ENCODE measurements around the gene UVSSA.

Gene UVSSA

GRCh38 chr4:1401409-1402020, 54.5 kb downstream of the UVSSA start:
- DNase-seq (ENCODE audit: low read depth, low spot score): no peak
- no peak overlapping the region for H3K4me3 ChIP-seq (ENCODE audit: insufficient read length, low read depth)
- TF ChIP-seq YY1 (IDR thresholded peaks at IDR 0.05; ENCODE audit: insufficient read depth, insufficient read length): no peak
- TF ChIP-seq SUZ12 (IDR thresholded peaks at IDR 0.05; ENCODE audit: extremely low read depth, insufficient read depth, insufficient read length): no peak
- TF ChIP-seq ZNF274 (IDR thresholded peaks at IDR 0.05; ENCODE audit: low read depth, low read length): no peak
- H3K9ac ChIP-seq (ENCODE audit: insufficient read length, low read depth): no peak overlapping the region
- peaks cover 72% of the 10 kb centered on the region for H3K27me3 ChIP-seq (ENCODE audit: insufficient read depth, insufficient read length)
- peaks cover 22% of the 10 kb centered on the region for H3K4me1 ChIP-seq (ENCODE audit: insufficient read depth, insufficient read length)
- H3K9me3 ChIP-seq (ENCODE audit: insufficient read depth, low read length): peaks cover 17% of the 10 kb centered on the region; the same call in 1 of the 2 replicates
- no peaks in the 10 kb centered on the region for H3K36me3 ChIP-seq (ENCODE audit: insufficient read depth, insufficient read length, low read length)

GRCh38 chr4:1402021-1402515, 55.1 kb downstream of the UVSSA start:
- peaks cover 23% of the 10 kb centered on the region for H3K4me1 ChIP-seq (ENCODE audit: insufficient read depth, insufficient read length)
- H3K27me3 ChIP-seq (ENCODE audit: insufficient read depth, insufficient read length): peaks cover 77% of the 10 kb centered on the region
- no peaks in the 10 kb centered on the region for H3K36me3 ChIP-seq (ENCODE audit: insufficient read depth, insufficient read length, low read length)
- no peak overlapping the region for H3K9ac ChIP-seq (ENCODE audit: insufficient read length, low read depth)
- TF ChIP-seq ZNF274 (IDR thresholded peaks at IDR 0.05; ENCODE audit: low read depth, low read length) (no peak), SUZ12 (IDR thresholded peaks at IDR 0.05; ENCODE audit: extremely low read depth, insufficient read depth, insufficient read length) (no peak), YY1 (IDR thresholded peaks at IDR 0.05; ENCODE audit: insufficient read depth, insufficient read length) (no peak)
- peaks cover 11% of the 10 kb centered on the region; the same call in 1 of the 2 replicates for H3K9me3 ChIP-seq (ENCODE audit: insufficient read depth, low read length)
- DNase-seq (ENCODE audit: low read depth, low spot score): no peak
- no peak overlapping the region for H3K4me3 ChIP-seq (ENCODE audit: insufficient read length, low read depth)

GRCh38 chr4:1402516-1403091, 55.6 kb downstream of the UVSSA start:
- H3K4me1 ChIP-seq (ENCODE audit: insufficient read depth, insufficient read length): peaks cover 26% of the 10 kb centered on the region

GRCh38 chr4:1403177-1403583, 56.2 kb downstream of the UVSSA start:
- peaks cover 89% of the 10 kb centered on the region for H3K27me3 ChIP-seq (ENCODE audit: insufficient read depth, insufficient read length)
- H3K36me3 ChIP-seq (ENCODE audit: insufficient read depth, insufficient read length, low read length): no peaks in the 10 kb centered on the region
- no peak overlapping the region for H3K9ac ChIP-seq (ENCODE audit: insufficient read length, low read depth)
- peaks cover 27% of the 10 kb centered on the region for H3K4me1 ChIP-seq (ENCODE audit: insufficient read depth, insufficient read length)
- peaks cover 8% of the 10 kb centered on the region; the same call in 1 of the 2 replicates for H3K9me3 ChIP-seq (ENCODE audit: insufficient read depth, low read length)
- TF ChIP-seq ZNF274 (IDR thresholded peaks at IDR 0.05; ENCODE audit: low read depth, low read length): no peak
- TF ChIP-seq SUZ12 (IDR thresholded peaks at IDR 0.05; ENCODE audit: extremely low read depth, insufficient read depth, insufficient read length): peak; percentile 99
- no peak for DNase-seq (ENCODE audit: low read depth, low spot score)
- peak overlapping the region; percentile 37 for H3K4me3 ChIP-seq (ENCODE audit: insufficient read length, low read depth)

More at GRCh38 chr4:1402516-1403091, 55.6 kb downstream of the UVSSA start:
- H3K4me3 ChIP-seq (ENCODE audit: insufficient read length, low read depth): peak overlapping the region; percentile 2
- no peak overlapping the region for H3K9ac ChIP-seq (ENCODE audit: insufficient read length, low read depth)
- TF ChIP-seq SUZ12 (IDR thresholded peaks at IDR 0.05; ENCODE audit: extremely low read depth, insufficient read depth, insufficient read length) (peak; percentile 98), ZNF274 (IDR thresholded peaks at IDR 0.05; ENCODE audit: low read depth, low read length) (no peak), YY1 (IDR thresholded peaks at IDR 0.05; ENCODE audit: insufficient read depth, insufficient read length) (no peak)
- H3K36me3 ChIP-seq (ENCODE audit: insufficient read depth, insufficient read length, low read length): no peaks in the 10 kb centered on the region
- peaks cover 83% of the 10 kb centered on the region for H3K27me3 ChIP-seq (ENCODE audit: insufficient read depth, insufficient read length)
- DNase-seq (ENCODE audit: low read depth, low spot score): no peak
- H3K9me3 ChIP-seq (ENCODE audit: insufficient read depth, low read length): peaks cover 8% of the 10 kb centered on the region; the same call in 1 of the 2 replicates

GRCh38 chr4:1403591-1404572, 56.9 kb downstream of the UVSSA start:
- Histone ChIP-seq H3K27me3 (ENCODE audit: insufficient read depth, insufficient read length) (peaks cover 93% of the 10 kb centered on the region), H3K9ac (ENCODE audit: insufficient read length, low read depth) (no peak overlapping the region), H3K4me1 (ENCODE audit: insufficient read depth, insufficient read length) (peaks cover 29% of the 10 kb centered on the region), H3K36me3 (ENCODE audit: insufficient read depth, insufficient read length, low read length) (no peaks in the 10 kb centered on the region), H3K9me3 (ENCODE audit: insufficient read depth, low read length) (peaks cover 2% of the 10 kb centered on the region; the same call in 1 of the 2 replicates), H3K4me3 (ENCODE audit: insufficient read length, low read depth) (peak overlapping the region; percentile 37)
- no peak for DNase-seq (ENCODE audit: low read depth, low spot score)
- TF ChIP-seq SUZ12 (IDR thresholded peaks at IDR 0.05; ENCODE audit: extremely low read depth, insufficient read depth, insufficient read length): no peak
- TF ChIP-seq YY1 (IDR thresholded peaks at IDR 0.05; ENCODE audit: insufficient read depth, insufficient read length): no peak
- TF ChIP-seq ZNF274 (IDR thresholded peaks at IDR 0.05; ENCODE audit: low read depth, low read length): no peak

- Histone ChIP-seq H3K36me3 (ENCODE audit: insufficient read depth, insufficient read length, low read length) (no peaks in the 10 kb centered on the region), H3K9ac (ENCODE audit: insufficient read length, low read depth) (no peak overlapping the region), H3K4me3 (ENCODE audit: insufficient read length, low read depth) (no peak overlapping the region), H3K9me3 (ENCODE audit: insufficient read depth, low read length) (no peaks in the 10 kb centered on the region), H3K27me3 (ENCODE audit: insufficient read depth, insufficient read length) (peaks cover 99% of the 10 kb centered on the region), H3K4me1 (ENCODE audit: insufficient read depth, insufficient read length) (peaks cover 29% of the 10 kb centered on the region)
- TF ChIP-seq SUZ12 (IDR thresholded peaks at IDR 0.05; ENCODE audit: extremely low read depth, insufficient read depth, insufficient read length) (peak; percentile 89), ZNF274 (IDR thresholded peaks at IDR 0.05; ENCODE audit: low read depth, low read length) (no peak)
- no peak for DNase-seq (ENCODE audit: low read depth, low spot score)
Measured at GRCh38 chr4:1404573-1405253, 57.7 kb downstream of the UVSSA start.

All from NT2/D1 (cell line).